Right lobe of liver (tissue), 4 donors: ENCODE results near the gene UVRAG.

Experiments used
- POLR2A ChIP-seq: fragments of 450-650 bp; IDR thresholded peaks from one replicate; pipeline ENCODE4 v1.6.1; 2017; ENCODE audit warnings: antibody characterized with exemption, mild to moderate bottlenecking
- TF ChIP-seq, protein P1 (sequence below), 4 donors: fragments of 200-600 bp in 3 of 4; fragments of 450-650 bp in 1 of 4; IDR thresholded peaks; one replicate each; pipeline versions ENCODE4 v1.5.1 to v1.8.0; 2016 to 2022; ENCODE audit warnings: antibody characterized with exemption in 4 of 4, mild to moderate bottlenecking in 2 of 4
- donor health status: DM: no; HTN: no; CAD: no.
- donor health status: DM: no; HTN: no; CAD: no.
- donor health status: DM: no; HTN: yes; CAD: no.

- no peak for TF ChIP-seq POLR2A
- TF ChIP-seq, protein P1, sequence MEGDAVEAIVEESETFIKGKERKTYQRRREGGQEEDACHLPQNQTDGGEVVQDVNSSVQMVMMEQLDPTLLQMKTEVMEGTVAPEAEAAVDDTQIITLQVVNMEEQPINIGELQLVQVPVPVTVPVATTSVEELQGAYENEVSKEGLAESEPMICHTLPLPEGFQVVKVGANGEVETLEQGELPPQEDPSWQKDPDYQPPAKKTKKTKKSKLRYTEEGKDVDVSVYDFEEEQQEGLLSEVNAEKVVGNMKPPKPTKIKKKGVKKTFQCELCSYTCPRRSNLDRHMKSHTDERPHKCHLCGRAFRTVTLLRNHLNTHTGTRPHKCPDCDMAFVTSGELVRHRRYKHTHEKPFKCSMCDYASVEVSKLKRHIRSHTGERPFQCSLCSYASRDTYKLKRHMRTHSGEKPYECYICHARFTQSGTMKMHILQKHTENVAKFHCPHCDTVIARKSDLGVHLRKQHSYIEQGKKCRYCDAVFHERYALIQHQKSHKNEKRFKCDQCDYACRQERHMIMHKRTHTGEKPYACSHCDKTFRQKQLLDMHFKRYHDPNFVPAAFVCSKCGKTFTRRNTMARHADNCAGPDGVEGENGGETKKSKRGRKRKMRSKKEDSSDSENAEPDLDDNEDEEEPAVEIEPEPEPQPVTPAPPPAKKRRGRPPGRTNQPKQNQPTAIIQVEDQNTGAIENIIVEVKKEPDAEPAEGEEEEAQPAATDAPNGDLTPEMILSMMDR (IDR thresholded peaks at IDR 0.05): no peak
Measured at GRCh38 chr11:75968021-75968625, 153.1 kb downstream of the UVRAG start.
